CD4-positive, alpha-beta T cell treated with Interleukin-4 for 1 hour (primary cell): ENCODE results near the gene TPST1.
"Not testable (repeated sequence)": the region's sequence is repeated elsewhere in the genome, so short reads cannot be mapped to it uniquely, and the experiment has no call there.

Experiments
- DNase-seq, 2 donors: peaks; one replicate each; pipeline ENCODE4 v3.0.0-alpha.2; 2020 to 2022

TPST1 gene

GRCh38 chr7:66297579-66297978, 92.4 kb downstream of the TPST1 start:
- no peak for DNase-seq

DNA sequence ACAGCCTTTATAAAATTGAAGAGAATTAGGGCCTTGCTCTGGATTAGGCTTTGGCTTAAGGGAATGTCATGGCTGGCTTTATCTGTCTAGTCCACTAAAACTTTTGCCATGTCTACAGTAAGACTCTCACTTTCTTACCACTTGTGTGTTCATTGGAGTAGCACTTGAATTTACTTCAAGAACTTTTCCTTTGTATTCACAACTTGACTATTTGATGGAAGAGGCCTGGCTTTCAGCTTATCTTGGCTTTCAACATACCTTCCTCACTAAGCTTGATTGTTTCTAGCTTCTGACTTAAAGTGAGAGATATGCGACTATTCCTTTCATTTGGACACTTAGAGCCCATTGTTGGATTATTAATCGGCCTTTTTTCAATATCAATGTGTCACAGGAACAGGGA, 96.1 kb downstream of the TPST1 start:
- DNase-seq, result no peak

GRCh38 chr7:66301737-66302136, 96.6 kb downstream of the TPST1 start:
- no peak for DNase-seq

DNA sequence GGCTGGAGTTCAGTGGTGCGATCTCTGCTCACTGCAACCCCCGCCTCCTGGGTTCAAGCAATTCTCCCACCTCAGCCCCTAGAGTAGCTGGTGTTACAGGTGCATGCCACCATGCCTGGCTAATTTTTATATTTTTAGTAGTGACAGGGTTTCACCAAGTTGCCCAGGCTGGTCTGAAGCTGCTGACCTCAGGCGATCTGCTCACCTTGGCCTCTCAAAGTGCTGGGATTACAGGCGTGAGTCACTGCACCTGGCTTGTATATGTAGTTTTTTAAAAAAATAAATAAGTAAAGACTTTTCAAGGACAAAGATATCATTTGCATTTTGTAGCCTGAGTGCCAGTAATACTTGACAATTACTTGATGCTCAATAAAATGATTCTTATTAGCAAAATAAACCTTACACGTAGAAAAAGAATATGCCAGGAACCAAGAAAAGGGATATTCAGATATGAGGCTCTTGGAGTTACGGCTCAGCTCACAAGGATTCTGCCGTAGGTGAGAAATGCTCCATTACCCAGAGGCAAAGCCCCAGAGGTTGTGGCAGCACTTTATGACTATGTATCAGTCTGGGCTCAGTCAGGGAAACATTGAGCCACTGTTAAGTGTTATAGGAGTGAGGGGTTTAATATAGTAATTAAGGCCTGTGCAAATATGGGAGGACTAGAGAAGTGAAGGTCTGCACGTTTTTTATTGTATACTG, 98.5 kb downstream of the TPST1 start:
- DNase-seq, result no peak

DNA sequence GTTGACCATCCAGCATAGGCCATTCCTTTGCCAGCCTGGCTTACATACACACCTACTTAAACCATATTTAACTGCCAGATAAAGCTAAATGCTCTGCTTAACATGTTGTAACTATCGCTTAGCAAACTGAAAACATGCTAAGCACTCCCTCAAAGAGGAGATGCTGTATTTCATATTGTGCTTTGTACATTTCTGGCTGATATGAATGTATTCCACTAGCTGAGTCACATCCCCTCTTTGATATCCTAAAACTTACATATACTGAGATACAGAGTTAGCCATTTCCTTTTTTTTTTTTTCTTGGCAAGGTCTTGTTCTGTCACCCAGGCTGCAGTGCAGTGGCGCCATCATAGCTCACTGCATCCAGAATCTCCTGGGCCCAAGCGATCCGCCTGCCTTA, 99.4 kb downstream of the TPST1 start:
- no peak for DNase-seq

- DNase-seq, result no peak
These were observed 101.1 kb downstream of the TPST1 start for GRCh38 chr7:66306243-66306642.

DNA sequence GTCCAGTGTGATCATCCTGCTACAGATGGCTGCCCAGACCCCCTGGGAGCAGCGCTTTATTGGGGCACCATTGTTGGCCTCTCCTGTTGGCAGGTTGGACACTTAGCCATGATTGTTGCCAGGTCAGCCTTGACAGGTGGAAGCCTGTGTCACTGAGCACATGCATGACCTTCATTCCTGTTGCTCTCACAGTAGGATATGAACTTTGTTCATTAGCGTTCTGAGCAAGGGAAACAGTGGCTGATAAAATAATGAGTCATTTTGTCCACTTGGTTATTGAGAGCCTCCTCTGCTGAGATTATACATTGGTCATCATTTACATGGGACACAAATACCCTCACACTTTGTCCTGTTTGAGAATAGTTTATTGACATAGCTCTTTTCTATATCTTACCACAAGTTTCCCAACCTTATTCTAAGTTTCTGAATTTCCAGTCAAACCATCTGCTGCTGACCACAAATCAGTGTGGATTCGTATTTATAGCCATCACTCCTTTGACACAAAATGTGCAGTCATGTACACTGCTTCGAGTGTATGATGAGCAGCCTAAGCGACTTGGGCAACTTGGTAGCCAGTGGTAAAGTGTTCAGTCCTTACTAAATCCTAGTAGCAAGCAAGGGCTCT, 102.6 kb downstream of the TPST1 start:
- no peak for DNase-seq

- DNase-seq, result no peak
These were observed 103.3 kb downstream of the TPST1 start for GRCh38 chr7:66308411-66308810.

- no peak for DNase-seq
These were observed 105.5 kb downstream of the TPST1 start for GRCh38 chr7:66310620-66311019.

DNA sequence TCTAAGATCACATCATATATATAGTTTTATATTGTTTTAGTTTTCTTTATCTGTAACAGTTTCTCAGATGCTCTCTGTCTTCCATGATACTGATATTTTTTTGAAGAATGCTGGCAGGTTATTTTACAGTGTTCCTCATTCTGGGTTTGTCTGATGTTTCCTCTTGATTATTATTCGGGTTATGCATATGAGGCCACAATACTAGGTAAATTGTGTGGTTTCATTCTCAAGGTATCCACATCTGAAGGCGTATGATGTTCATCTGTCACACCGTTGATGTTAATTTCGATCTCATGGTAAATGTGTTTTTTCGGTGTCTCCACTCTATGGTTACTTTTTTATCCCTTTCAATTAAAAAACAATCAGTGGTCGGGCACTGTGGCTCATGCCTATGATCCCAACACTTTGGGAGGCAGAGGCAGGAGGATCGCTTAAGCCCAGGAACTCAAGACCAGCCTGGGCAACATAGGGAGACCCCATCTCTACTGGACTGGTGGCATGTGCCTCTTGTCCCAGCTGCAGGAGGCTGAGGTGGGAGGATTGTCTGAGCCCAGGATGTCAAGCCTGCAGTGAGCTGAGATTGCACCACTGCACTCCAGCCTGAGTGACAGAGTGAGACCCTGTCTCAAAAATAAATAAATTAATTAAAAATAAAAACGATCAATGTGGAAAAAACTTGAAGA, 108.9 kb downstream of the TPST1 start:
- no peak for DNase-seq

- no peak for DNase-seq
These were observed 110.1 kb downstream of the TPST1 start for GRCh38 chr7:66315192-66315591.

GRCh38 chr7:66319407-66319979, 114.4 kb downstream of the TPST1 start:
- no peak for DNase-seq

- no peak for DNase-seq
These were observed 116.1 kb downstream of the TPST1 start for GRCh38 chr7:66321283-66321682.

- DNase-seq, result no peak
These were observed 118.1 kb downstream of the TPST1 start for GRCh38 chr7:66323114-66323796.

GRCh38 chr7:66324985-66325384, 119.9 kb downstream of the TPST1 start:
- DNase-seq, result not testable (repeated sequence)

- DNase-seq, result no peak
These were observed 121.5 kb downstream of the TPST1 start for GRCh38 chr7:66326501-66327215.

DNA sequence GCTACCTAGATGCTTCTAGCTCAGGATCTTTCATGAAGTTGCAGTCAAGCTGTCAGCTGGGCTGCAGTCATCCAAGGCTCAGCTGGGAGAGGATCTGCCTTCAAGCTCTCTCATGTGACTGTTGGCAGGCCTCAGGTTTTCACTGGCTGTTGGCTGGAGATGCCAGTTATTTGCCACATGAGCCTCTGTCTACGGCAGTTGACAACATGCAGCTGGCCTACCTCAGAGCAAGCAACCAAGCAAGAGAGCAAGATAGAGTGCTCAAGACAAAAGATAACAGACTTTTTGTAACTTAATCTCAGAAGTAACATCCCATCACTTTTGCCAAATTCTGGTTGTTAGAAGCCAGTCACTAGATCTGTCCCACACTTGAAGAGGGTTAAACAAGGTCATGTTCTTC, 125.8 kb downstream of the TPST1 start:
- no peak for DNase-seq

DNA sequence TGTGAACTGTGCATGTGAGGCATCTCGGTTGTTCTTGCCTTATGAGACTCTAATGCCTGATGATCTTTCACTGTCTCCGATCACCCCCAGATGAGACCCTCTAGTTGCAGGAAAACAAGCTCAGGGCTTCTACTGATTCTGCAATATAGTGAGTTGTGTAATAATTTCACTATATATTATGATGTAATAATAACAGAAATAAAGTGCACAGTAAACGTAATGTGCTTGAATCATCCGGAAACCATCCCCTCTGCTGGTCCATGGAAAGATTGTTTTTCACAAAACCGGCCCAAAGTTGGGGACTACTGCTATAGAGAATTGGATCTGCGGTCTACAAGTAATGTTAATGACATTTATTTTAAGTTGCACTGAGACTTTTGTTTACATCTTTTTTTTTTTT, 126.7 kb downstream of the TPST1 start:
- DNase-seq, result no peak

- DNase-seq, result no peak
These were observed 128.3 kb downstream of the TPST1 start for GRCh38 chr7:66333443-66333842.

DNA sequence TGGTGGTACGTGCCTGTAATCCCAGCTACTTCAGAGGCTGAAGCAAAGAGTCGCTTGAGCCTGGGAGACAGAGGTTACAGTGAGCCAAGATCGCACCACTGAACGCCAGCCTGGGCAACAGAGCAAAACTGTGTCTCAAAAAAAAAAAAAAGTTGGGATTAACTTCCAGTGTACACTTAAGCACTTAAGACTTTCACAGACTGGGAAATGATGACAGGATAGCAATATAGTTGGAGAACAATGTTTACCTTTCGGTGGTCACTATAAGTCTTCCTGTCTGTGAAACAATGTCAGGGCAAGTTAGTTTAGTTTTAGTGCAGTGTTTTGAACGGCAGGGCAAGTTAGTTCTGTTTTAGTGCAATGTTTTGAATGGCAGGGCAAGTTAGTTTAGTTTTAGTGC, 130.2 kb downstream of the TPST1 start:
- DNase-seq, result no peak

- no peak for DNase-seq
These were observed 131.6 kb downstream of the TPST1 start for GRCh38 chr7:66336760-66337159.

DNA sequence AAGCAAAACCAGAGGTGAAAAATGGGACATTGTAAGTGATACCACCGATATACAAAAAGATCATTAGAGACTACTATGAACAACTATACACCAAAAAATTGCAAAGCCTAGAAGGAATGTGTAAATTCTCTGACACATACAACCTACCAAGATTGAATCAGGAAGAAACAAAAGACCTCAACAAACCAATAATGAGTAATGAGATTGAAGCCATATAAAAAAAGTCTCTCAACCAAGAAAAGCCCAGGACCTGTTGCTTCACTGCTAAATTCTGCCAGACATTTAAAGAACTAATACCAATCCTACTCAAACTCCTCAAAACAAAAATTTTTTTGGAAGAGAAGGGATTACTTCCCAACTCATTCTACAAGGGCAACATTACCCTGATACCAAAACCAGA, 134.0 kb downstream of the TPST1 start:
- no peak for DNase-seq

DNA sequence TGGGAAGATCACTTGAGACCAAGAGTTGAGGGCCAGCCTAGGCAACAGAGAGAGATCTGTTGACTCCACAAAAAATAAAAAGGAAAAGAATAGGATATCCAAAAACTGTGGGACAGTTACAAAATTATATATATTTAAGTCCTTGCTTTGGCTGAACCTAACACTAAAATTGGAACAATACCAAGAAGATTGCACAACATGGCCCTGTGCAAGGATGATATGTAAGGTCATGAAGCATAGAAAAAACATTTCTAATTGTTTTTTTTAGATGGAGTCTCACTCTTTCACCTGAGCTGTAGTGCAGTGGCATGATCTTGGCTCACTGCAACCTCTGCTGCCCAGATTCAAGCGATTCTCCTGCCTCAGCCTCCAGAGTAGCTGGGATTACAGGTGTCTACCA, 139.0 kb downstream of the TPST1 start:
- no peak for DNase-seq
